GM21723 (cell line): ENCODE measurements around the gene OR2T29.
A peak's percentile ranks its signal among the peaks of the same experiment; 100 is the strongest.
"Not testable (repeated sequence)": the region's sequence is repeated elsewhere in the genome, so short reads cannot be mapped to it uniquely, and the experiment has no call there.

Experiments used
- ATAC-seq: cut with Tn5 transposase; IDR thresholded peaks from one replicate; pipeline ENCODE4 v1.9.1; 2021; ENCODE audit warnings: mild to moderate bottlenecking, moderate library complexity; ENCODE audit not compliant: unreplicated experiment

Gene OR2T29

GRCh38 chr1:248562672-248563071 lies at the start of gene OR2T29:
OR2T29 (minus strand) TSS chr1:248562772; CDS start chr1:248559491, 3,281 bp downstream.
- not testable (repeated sequence) for ATAC-seq

- no peak for ATAC-seq
These were observed 49.4 kb upstream of the OR2T29 start for GRCh38 chr1:248611883-248612414.

- no peak for ATAC-seq
These were observed 47.7 kb upstream of the OR2T29 start for GRCh38 chr1:248610301-248610700.

- no peak for ATAC-seq
These were observed 36.8 kb upstream of the OR2T29 start for GRCh38 chr1:248599396-248599795.

DNA sequence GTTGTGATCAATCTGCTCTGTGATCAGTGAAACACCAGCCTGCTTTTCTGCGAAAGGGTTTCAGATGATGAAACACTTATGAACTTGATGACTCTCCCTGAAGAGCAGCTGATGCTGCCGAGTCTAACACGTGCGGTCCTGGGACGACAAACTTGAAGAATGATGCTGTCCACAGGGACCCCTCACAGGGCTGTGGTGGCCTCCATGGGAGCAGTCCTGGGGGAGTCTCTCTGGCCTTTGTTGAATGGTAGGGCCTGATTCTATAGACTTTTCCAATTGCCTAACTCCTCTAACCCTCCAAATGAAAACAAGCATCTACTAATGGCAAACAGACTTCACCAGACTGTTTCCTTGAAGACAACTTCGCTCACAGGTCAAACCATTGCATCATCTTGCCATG lies 35.0 kb upstream of the OR2T29 start, which contains the start of gene OR2T10:
TSS of gene OR2T10 (minus strand) at position 112 of the 400 bp plus-strand sequence. CDS start 3,932 bp downstream, outside the sequence.
- ATAC-seq, result no peak

GRCh38 chr1:248596615-248597014 lies 34.0 kb upstream of the OR2T29 start:
- ATAC-seq, result no peak

- no peak for ATAC-seq
These were observed 30.7 kb upstream of the OR2T29 start for GRCh38 chr1:248593226-248593625.

DNA sequence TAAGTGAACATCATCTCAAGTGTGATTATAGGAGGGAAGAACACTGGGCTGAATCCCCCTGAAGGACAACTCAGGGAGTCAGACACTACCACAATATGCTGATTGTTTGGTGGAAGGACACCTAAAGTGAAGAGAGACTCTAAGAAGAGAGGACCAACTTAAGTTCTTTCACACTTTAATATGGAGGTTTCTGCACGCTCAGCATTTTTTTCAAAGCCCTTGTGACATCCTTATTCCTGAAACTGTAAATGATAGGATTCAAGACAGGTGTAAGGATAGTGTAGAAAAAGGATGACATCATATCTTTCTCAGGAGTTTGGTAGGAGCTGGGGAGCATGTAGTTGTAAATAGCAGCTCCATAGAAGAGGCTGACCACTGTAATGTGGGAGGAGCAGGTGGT lies 30.1 kb upstream of the OR2T29 start:
- ATAC-seq, result no peak

- ATAC-seq, result no peak
These were observed 27.5 kb upstream of the OR2T29 start for GRCh38 chr1:248590055-248590454.

- no peak for ATAC-seq
These were observed 26.8 kb upstream of the OR2T29 start for GRCh38 chr1:248589334-248589733.

- no peak for ATAC-seq
These were observed 22.7 kb upstream of the OR2T29 start for GRCh38 chr1:248585266-248585665.

DNA sequence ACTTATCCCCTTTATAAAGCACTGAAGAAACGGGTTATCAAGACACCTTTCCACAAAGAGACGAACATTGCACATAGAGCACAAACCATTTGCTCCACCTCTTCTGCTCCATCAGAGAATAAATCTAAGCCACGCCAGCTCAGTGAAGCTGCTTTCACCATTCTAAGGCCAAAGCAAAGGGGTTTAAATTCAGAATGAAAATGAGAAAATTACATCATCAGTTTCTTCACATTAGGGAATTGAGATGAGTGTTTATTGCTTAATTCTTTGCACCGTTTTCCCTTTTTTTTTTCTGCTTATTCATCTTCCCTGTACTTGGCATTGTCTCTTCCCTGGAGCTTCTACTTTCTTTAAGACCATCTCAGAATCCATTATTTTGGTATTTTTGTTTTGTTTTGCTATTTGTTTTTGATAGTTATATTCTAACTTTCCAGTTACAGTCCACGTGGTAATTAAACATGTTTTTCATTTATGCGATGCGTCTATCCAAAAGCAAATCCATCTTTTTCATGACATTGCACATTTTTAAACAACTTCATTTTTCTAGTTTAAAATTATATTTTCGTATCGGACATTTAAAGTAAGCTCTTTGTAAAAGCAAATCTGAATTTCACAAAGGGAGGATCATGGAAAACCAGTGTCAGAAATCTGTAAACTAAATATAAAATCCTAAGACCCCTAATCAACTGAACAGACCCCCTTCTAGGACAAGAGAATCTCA lies 13.8 kb upstream of the OR2T29 start:
- ATAC-seq, result no peak

DNA sequence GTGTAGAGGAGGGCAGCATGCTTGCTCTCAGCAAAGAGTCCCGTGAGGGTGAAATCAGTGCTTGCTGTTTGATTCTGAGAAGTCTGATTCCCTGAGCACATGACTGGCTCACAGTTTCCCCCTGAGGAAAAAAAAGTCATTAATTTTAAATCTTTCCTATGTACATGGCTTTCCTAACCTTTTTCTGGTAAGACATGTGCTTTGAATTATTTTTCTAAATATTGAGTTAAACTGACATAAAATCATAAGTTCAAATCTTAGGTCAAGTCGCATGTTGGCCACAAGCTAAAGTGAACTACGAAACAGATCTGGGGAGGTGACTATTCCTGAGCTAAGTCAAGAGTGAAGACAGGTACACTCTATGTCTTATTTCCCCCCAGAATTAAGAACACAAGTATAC lies 12.1 kb upstream of the OR2T29 start, which contains the start of gene OR2T34:
TSS of gene OR2T34 (minus strand) at position 101 of the 400 bp plus-strand sequence. CDS start at position 101, 0 bp downstream.
- ATAC-seq, result not testable (repeated sequence)

DNA sequence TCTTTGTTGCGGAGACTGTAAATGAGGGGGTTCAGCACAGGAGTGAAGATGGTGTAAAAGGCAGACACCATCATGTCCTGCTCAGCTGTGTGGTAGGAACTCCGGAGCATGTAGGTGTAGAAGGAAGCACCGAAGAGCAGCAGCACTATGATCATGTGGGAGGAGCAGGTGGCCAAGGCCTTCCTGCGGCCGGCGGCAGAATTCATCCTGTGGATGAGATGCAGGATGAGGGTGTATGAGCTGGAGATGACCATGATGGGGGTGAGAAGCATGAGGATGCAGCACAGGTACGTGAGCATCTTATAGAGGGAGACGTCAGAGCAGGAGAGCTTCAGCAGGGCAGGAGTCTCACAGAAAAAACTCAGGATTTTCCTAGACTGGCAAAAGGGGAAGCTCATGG lies 11.3 kb upstream of the OR2T29 start:
- ATAC-seq, result not testable (repeated sequence)

DNA sequence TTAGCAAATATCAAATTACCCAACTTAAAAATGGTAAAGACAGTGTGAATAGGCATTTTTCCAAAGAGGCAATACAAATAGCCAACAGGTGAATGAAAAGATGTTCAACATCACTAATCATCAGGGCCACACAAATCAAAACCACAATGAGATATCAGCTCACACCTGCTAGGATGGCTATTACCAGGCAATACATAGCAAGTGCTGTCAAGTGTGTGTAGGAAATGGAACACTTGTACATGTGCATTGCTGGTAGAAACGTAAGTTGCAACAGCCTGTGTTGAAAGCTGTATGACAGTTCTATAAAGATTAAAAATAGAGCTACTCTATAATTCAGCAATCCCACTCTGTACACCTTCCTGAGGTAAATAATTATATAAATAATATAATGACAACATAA lies 9.5 kb upstream of the OR2T29 start:
- ATAC-seq, result peak; percentile 97

DNA sequence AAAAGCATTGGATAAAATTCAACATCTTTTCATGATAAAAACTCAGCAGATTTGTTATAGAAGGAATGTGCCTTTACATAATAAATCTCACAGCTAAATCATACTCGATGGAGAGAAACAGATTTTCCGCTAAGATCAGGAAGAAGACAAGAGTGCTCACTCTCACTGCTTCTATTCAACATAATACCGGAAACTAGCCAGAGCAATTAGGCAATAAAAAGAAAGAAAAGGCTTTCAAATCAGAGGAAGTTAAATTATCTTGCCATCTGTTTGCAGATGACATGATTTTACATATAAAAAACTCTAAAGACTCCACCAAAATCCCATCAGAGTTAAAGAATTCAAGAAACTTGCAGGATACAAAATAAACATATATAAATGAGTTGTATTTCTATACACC lies 8.2 kb upstream of the OR2T29 start:
- not testable (repeated sequence) for ATAC-seq

- ATAC-seq, result not testable (repeated sequence)
These were observed 6.5 kb upstream of the OR2T29 start for GRCh38 chr1:248569049-248569448.

- peak; percentile 73 for ATAC-seq
These were observed 3.2 kb upstream of the OR2T29 start for GRCh38 chr1:248565530-248566373.

DNA sequence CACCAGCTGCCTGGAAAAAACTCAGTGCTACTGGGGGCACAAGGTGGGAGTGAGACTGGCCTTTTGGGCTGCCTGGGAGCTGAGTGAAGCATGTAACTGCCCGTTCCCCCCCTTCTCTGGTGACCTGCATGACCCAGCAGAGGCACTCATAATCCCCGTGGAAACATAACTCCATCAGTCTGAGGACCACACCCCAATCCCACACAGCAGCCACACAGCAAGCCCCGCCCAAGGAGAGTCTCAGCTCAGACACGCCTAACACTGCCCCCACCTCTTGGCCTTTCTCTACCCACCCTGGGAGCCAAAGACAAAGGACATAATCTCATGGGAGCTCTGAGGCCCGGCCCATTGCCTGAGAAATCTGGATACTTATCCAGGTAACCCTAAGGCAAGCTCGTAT lies 11.5 kb downstream of the OR2T29 start:
- ATAC-seq, result not testable (repeated sequence)

DNA sequence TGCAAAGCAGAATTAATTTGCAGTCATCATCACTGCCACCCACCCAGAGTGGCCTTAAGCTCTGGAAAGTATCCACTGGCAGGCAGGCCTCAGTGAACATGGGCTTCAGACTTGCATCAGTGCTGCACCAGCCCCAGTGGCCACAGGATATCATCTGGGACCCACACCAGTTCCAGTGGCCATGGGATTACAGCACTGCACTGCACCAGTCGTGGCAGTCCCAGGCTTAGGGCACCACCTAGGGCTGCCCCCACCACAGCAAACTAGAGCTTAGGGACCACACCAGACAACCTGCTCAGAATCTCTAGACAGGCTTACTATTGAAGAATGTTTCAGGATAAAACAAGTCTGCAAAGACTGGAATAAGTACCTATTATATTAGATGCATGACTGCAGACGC lies 15.2 kb downstream of the OR2T29 start:
- not testable (repeated sequence) for ATAC-seq

DNA sequence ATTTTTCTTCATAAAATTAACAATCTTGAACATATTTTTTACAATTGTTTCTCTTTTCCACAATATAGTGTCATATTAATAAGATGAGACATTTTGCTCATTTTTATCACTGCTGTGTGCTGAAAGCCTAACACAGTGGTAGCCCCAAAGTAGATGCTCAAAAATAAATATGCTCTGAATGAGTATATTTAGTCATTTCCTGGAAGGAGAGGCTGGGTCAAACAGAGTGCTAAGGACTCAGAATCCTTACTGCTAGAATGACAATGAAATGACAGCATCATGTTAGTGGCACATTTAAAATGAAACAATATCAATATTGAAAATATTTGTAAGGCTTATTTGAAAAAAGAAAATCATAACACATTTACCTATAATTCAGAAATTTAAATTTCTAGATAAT lies 25.1 kb downstream of the OR2T29 start:
- not testable (repeated sequence) for ATAC-seq
